ENCODE results near the gene LMF1.

LMF1 gene

GRCh38 chr16:876523-877241 is 94.1 kb downstream of the LMF1 start:
- DNase-seq, result no peak

GRCh38 chr16:876041-876335 is 94.8 kb downstream of the LMF1 start:
- no peak for DNase-seq

GRCh38 chr16:875182-876040 is 95.4 kb downstream of the LMF1 start:
- no peak for DNase-seq

- DNase-seq, result no peak
These were observed 96.2 kb downstream of the LMF1 start for GRCh38 chr16:874366-875181.

GRCh38 chr16:873889-874288 is 96.9 kb downstream of the LMF1 start:
- DNase-seq, result no peak

GRCh38 chr16:873243-873661 is 97.5 kb downstream of the LMF1 start:
- no peak for DNase-seq

- no peak for DNase-seq
These were observed 98.1 kb downstream of the LMF1 start for GRCh38 chr16:872436-873242.

GRCh38 chr16:871562-872345 is 99.0 kb downstream of the LMF1 start:
- DNase-seq, result no peak

GRCh38 chr16:870856-871561 is 99.8 kb downstream of the LMF1 start:
- no peak for DNase-seq

- DNase-seq, result no peak
These were observed 100.8 kb downstream of the LMF1 start for GRCh38 chr16:869823-870641.

GRCh38 chr16:868846-869822 is 101.7 kb downstream of the LMF1 start:
- DNase-seq, result no peak

- DNase-seq, result no peak
These were observed 102.4 kb downstream of the LMF1 start for GRCh38 chr16:868386-868755.

- no peak for DNase-seq
These were observed 103.1 kb downstream of the LMF1 start for GRCh38 chr16:867421-868385.

GRCh38 chr16:866252-866896 is 104.4 kb downstream of the LMF1 start:
- DNase-seq, result no peak

GRCh38 chr16:865026-865425 is 105.8 kb downstream of the LMF1 start:
- no peak for DNase-seq

- DNase-seq, result no peak
These were observed 109.3 kb downstream of the LMF1 start for GRCh38 chr16:861446-861845.

GRCh38 chr16:860891-861290 is 109.9 kb downstream of the LMF1 start:
- DNase-seq, result no peak

All from midbrain (tissue), 1 donor.